Caco-2 (cell line): ENCODE data around the gene APBA3. TPM values are rescaled to one million over a fixed set of nuclear protein-coding genes. Genes with fewer than 3 reads are reported as not detected.

Source experiments
- BruUV-seq: library from RNA; stranded (reverse); fragments of 400-500 nt; replicated peaks from 2 replicates; lab custom pipeline; 2021; lab: Mats Ljungman, UMichigan
- CTCF ChIA-PET: fragments of 300-600 bp; sonication (Branson Sonifier 250); formaldehyde crosslinking; loops from one replicate; lab custom pipeline; 2022; ENCODE audit warnings: antibody characterized with exemption; lab: Charles Lee
- POLR2A ChIA-PET: fragments of 300-600 bp; sonication (Branson Sonifier 250); formaldehyde crosslinking; loops from one replicate; lab custom pipeline; 2022; ENCODE audit warnings: antibody characterized with exemption; lab: Charles Lee
- DNase-seq, 2 experiments: peaks; one replicate each; pipeline versions ENCODE4 v3.0.0 to v3.0.0-alpha.2; 2020 to 2022
- H3K27me3 ChIP-seq: replicated peaks from 2 replicates; pipeline ENCODE4 v1.6.0; 2011; ENCODE audit warnings: low read length; ENCODE audit not compliant: control insufficient read depth, insufficient read depth
- H3K36me3 ChIP-seq: 2 replicates; pipeline ENCODE4 v1.5.1; 2011; ENCODE audit warnings: low read length; ENCODE audit not compliant: control insufficient read depth, insufficient read depth
- H3K4me1 ChIP-seq: fragments of 250-450 bp; sonication (Bioruptor Pico); 2 replicates; pipeline ENCODE4 v1.5.1; 2020; ENCODE audit warnings: mild to moderate bottlenecking
- H3K4me3 ChIP-seq: 2 replicates; pipeline ENCODE4 v1.5.1; 2011; ENCODE audit warnings: low read depth, mild to moderate bottlenecking, control low read depth, low read length
- H3K9me3 ChIP-seq: fragments of 250-450 bp; sonication (Bioruptor Pico); 2 replicates; pipeline ENCODE4 v1.5.1; 2020; ENCODE audit warnings: mild to moderate bottlenecking, moderate library complexity
- H3K27ac Mint-ChIP-seq: one replicate; pipeline ENCODE4 v1.8.0; 2022; ENCODE audit warnings: mixed read lengths; ENCODE audit not compliant: unreplicated experiment
- H3K27me3 Mint-ChIP-seq: one replicate; pipeline ENCODE4 v1.8.0; 2022; ENCODE audit warnings: mixed read lengths; ENCODE audit not compliant: insufficient read depth, unreplicated experiment
- H3K36me3 Mint-ChIP-seq: one replicate; pipeline ENCODE4 v1.8.0; 2022; ENCODE audit warnings: mild to moderate bottlenecking, mixed read lengths; ENCODE audit not compliant: insufficient read depth, unreplicated experiment
- H3K4me1 Mint-ChIP-seq: one replicate; pipeline ENCODE4 v1.8.0; 2022; ENCODE audit warnings: low read depth, mixed read lengths; ENCODE audit not compliant: unreplicated experiment
- H3K4me3 Mint-ChIP-seq: one replicate; pipeline ENCODE4 v1.8.0; 2022; ENCODE audit warnings: mild to moderate bottlenecking, moderate library complexity, mixed read lengths; ENCODE audit not compliant: unreplicated experiment
- H3K9me3 Mint-ChIP-seq: one replicate; pipeline ENCODE4 v1.8.0; 2022; ENCODE audit warnings: mixed read lengths; ENCODE audit not compliant: unreplicated experiment
- intact Hi-C: fragments of 100-400 bp; cut with micrococcal nuclease; formaldehyde crosslinking; loops from one replicate; pipeline ENCODE4 v1.10.0; 2022; ENCODE audit not compliant: unreplicated experiment
- total RNA-seq: library from RNA; stranded (reverse); gene quantifications from 2 replicates; pipeline ENCODE4 v1.2.3, GENCODE V29; 2022
- TF ChIP-seq, protein P1 (sequence below), 2 experiments: fragments of 200-600 bp in 1 of 2; IDR thresholded peaks; 1 replicate in 1 of 2; 2 replicates in 1 of 2; pipeline versions ENCODE4 v1.5.1 to v1.8.0; 2011 to 2022; ENCODE audit warnings: antibody characterized with exemption in 1 of 2, control low read depth in 1 of 2, inconsistent platforms in 1 of 2, low read depth in 1 of 2, low read length in 1 of 2, mild to moderate bottlenecking in 1 of 2, moderate library complexity in 1 of 2; ENCODE audit not compliant: insufficient read depth in 1 of 2, severe bottlenecking in 1 of 2, unreplicated experiment in 1 of 2

Gene APBA3
- total RNA-seq, 1 experiment from 2014 or later = 22.1 TPM

DNA sequence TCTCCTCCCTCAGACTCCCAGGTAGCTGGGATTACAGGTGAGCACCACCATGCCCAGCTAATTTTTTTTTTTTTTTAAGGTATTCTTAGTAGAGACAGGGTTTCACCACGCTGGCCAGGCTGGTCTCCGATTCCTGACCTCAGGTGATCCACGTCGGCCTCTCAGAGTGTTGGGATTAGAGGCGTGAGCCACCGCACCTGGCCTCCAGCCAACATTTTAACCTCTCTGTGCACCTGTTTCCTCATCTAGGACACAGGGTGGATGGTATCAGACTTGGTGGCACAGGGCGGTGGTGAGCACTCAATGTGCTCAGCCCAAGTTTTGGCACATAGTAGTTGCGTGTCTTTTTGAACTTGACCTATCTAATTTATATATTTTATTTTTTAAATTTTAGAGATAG lies 12.5 kb downstream of the APBA3 start:
- intact Hi-C loops = no loop called here
- POLR2A ChIA-PET = no interaction called here
- no TSS peak for BruUV-seq

DNA sequence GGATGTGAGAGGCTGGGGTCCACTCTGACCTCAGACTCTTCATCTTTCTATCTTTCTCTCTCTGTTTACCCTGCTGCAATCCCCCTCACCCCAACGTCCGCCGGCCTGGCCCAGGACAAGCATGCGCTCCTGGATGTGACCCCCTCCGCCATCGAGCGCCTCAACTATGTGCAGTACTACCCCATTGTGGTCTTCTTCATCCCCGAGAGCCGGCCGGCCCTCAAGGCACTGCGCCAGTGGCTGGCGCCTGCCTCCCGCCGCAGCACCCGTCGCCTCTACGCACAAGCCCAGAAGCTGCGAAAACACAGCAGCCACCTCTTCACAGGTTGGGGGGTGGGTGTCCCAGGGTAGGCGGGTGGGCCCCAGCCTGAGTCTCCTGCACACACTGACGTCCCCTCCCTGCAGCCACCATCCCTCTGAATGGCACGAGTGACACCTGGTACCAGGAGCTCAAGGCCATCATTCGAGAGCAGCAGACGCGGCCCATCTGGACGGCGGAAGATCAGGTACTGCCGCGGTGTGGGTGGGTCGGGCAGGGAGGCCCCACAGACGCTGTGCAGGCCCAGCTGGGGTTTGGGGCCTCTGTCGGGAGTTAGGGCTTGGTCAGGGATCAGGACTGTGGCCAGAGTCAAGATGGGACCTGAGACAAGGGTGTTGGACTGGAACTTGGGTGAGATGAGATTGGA lies 15.0 kb downstream of the APBA3 start:
- TF ChIP-seq, protein P1, sequence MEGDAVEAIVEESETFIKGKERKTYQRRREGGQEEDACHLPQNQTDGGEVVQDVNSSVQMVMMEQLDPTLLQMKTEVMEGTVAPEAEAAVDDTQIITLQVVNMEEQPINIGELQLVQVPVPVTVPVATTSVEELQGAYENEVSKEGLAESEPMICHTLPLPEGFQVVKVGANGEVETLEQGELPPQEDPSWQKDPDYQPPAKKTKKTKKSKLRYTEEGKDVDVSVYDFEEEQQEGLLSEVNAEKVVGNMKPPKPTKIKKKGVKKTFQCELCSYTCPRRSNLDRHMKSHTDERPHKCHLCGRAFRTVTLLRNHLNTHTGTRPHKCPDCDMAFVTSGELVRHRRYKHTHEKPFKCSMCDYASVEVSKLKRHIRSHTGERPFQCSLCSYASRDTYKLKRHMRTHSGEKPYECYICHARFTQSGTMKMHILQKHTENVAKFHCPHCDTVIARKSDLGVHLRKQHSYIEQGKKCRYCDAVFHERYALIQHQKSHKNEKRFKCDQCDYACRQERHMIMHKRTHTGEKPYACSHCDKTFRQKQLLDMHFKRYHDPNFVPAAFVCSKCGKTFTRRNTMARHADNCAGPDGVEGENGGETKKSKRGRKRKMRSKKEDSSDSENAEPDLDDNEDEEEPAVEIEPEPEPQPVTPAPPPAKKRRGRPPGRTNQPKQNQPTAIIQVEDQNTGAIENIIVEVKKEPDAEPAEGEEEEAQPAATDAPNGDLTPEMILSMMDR (IDR thresholded peaks at IDR 0.05; ENCODE audit: insufficient read depth in 1 of 2, low read depth in 1 of 2, low read length in 1 of 2, severe bottlenecking in 1 of 2, unreplicated experiment in 1 of 2) = no peak
- no TSS peak for BruUV-seq
- POLR2A ChIA-PET = no interaction called here
- Mint-ChIP-seq H3K27ac (peak overlapping the region; percentile 35), H3K4me1 (no peaks in the 10 kb centered on the region), H3K4me3 (no peak overlapping the region), H3K36me3 (peaks cover 33% of the 10 kb centered on the region), H3K9me3 (no peaks in the 10 kb centered on the region), H3K27me3 (no peaks in the 10 kb centered on the region)
- no peak for DNase-seq
- intact Hi-C loops = no loop called here
- Histone ChIP-seq H3K4me3 (no peak overlapping the region), H3K36me3 (peaks cover 2% of the 10 kb centered on the region; the same call in 1 of the 2 replicates), H3K9me3 (no peaks in the 10 kb centered on the region), H3K27me3 (no peaks in the 10 kb centered on the region), H3K4me1 (no peaks in the 10 kb centered on the region)
- CTCF ChIA-PET = interaction anchor here (0.7 kb wide), 1 partner anchor 161 kb away, joined by 9 read pairs; the partner anchor contains the start of gene GIPC3

More for the DNA sequence above, 12.5 kb downstream of the APBA3 start:
- TF ChIP-seq, protein P1 (IDR thresholded peaks at IDR 0.05; ENCODE audit: insufficient read depth in 1 of 2, low read depth in 1 of 2, low read length in 1 of 2, severe bottlenecking in 1 of 2, unreplicated experiment in 1 of 2) = no peak
- Histone ChIP-seq H3K27me3 (no peaks in the 10 kb centered on the region), H3K9me3 (no peaks in the 10 kb centered on the region), H3K36me3 (peaks cover 2% of the 10 kb centered on the region; the same call in 1 of the 2 replicates), H3K4me1 (no peaks in the 10 kb centered on the region), H3K4me3 (no peak overlapping the region)
- CTCF ChIA-PET = no interaction called here
- no peak for DNase-seq
- Mint-ChIP-seq H3K4me3 (no peak overlapping the region), H3K4me1 (no peaks in the 10 kb centered on the region), H3K27me3 (no peaks in the 10 kb centered on the region), H3K36me3 (peaks cover 37% of the 10 kb centered on the region), H3K9me3 (no peaks in the 10 kb centered on the region), H3K27ac (no peak overlapping the region)

DNA sequence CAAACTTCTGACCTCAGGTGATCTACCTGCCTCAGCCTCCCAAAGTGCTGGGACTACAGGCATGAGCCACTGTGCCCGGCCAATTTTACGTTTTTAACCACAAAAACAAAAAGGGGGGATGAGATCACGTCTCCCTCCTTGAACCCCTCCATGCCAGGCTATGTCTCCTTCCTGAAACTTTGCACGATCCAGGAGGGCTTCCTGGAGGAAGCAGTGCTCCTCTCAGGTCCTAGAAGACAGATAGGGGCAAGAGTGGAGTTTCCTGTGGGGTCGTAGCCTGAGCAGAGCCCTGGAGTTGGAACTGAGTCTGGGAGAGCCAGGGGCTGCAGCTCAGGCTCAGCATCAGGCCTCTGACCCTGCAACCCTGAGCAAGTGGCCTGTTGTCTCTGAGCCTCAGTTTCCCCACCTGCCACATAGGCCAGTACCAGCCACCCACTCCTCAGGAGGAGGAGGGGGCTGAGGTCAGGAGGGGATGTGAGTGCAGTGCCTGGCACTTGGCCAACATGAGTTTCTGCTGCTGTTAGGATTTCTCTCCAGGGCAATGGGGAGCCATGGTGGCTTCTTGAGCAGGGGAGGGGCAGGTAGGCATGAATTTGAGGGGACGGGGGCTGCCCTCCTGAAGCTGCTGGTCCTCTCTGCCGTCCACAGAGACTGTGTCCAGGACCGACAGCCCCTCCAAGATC lies 16.0 kb downstream of the APBA3 start:
- Histone ChIP-seq H3K4me3 (no peak overlapping the region), H3K27me3 (no peaks in the 10 kb centered on the region), H3K4me1 (no peaks in the 10 kb centered on the region), H3K9me3 (no peaks in the 10 kb centered on the region), H3K36me3 (peaks cover 2% of the 10 kb centered on the region; the same call in 1 of the 2 replicates)
- Mint-ChIP-seq H3K27ac (no peak overlapping the region), H3K4me1 (no peaks in the 10 kb centered on the region), H3K9me3 (no peaks in the 10 kb centered on the region), H3K4me3 (no peak overlapping the region), H3K36me3 (peaks cover 25% of the 10 kb centered on the region), H3K27me3 (no peaks in the 10 kb centered on the region)
- CTCF ChIA-PET = no interaction called here
- intact Hi-C loops = no loop called here
- BruUV-seq = no TSS peak
- TF ChIP-seq, protein P1 (IDR thresholded peaks at IDR 0.05; ENCODE audit: insufficient read depth in 1 of 2, low read depth in 1 of 2, low read length in 1 of 2, severe bottlenecking in 1 of 2, unreplicated experiment in 1 of 2) = no peak
- POLR2A ChIA-PET = no interaction called here
- DNase-seq = no peak
